Muscle of leg (tissue), 11 donors: ENCODE measurements around the gene ANXA6. TPM values are rescaled to one million over a fixed set of nuclear protein-coding genes. Genes with fewer than 3 reads are reported as not detected.

ENCODE experiments used
- DNase-seq: peaks from one replicate; pipeline ENCODE4 v3.0.0; 2013
- H3K27ac ChIP-seq: one replicate; pipeline ENCODE4 v1.5.1; 2013; ENCODE audit warnings: mild to moderate bottlenecking, low read length, control low read depth
- H3K27me3 ChIP-seq: one replicate; pipeline ENCODE4 v1.6.1; 2013; ENCODE audit warnings: low read length; ENCODE audit not compliant: control insufficient read depth, insufficient read depth
- H3K36me3 ChIP-seq: one replicate; pipeline ENCODE4 v1.6.1; 2013; ENCODE audit warnings: low read length; ENCODE audit not compliant: control insufficient read depth, insufficient read depth
- H3K4me1 ChIP-seq: one replicate; pipeline ENCODE4 v1.6.1; 2013; ENCODE audit warnings: low read length; ENCODE audit not compliant: control insufficient read depth, insufficient read depth
- H3K4me3 ChIP-seq: one replicate; pipeline ENCODE4 v1.5.1; 2013; ENCODE audit warnings: low read length, control low read depth
- H3K9me3 ChIP-seq: replicated peaks from 2 replicates; pipeline ENCODE4 v1.6.1; 2013; ENCODE audit warnings: low read depth, low read length; ENCODE audit not compliant: control insufficient read depth
- WGBS: methylation state at CpG from one replicate; pipeline ENCODE4 v1.1.5; 2013; ENCODE audit warnings: missing lambda C conversion rate; ENCODE audit not compliant: insufficient coverage; 5-methylcytosine and 5-hydroxymethylcytosine counted together
- polyA plus RNA-seq, 8 donors: library from polyadenylated mRNA; unstranded; fragments of 120-200 nt; gene quantifications; one replicate each; pipeline versions ENCODE4 v1.2.1 to v1.2.3, GENCODE V29; 2013; ENCODE audit warnings: inconsistent platforms in 1 of 8, low replicate concordance in 1 of 8; ENCODE audit not compliant: insufficient read length in 8 of 8, insufficient read depth in 1 of 8
- total RNA-seq: library from RNA; stranded (reverse); fragments of 120-200 nt; gene quantifications from one replicate; pipeline ENCODE4 v1.2.4, GENCODE V29; 2013

The ANXA6 gene
- total and polyA plus RNA-seq, 9 donors = 335 to 439 (median 391) TPM

- no peak for DNase-seq
- 52% methylated on average over 5 of the region's 6 CpGs for WGBS
- no peaks in the 10 kb centered on the region for H3K9me3 ChIP-seq
- no peaks in the 10 kb centered on the region for H3K27me3 ChIP-seq
- peaks cover 50% of the 10 kb centered on the region for H3K4me1 ChIP-seq
- peak overlapping the region; percentile 23 for H3K4me3 ChIP-seq
- no peaks in the 10 kb centered on the region for H3K36me3 ChIP-seq
- peak overlapping the region; percentile 73 for H3K27ac ChIP-seq
Observed at GRCh38 chr5:151086192-151086869, 71.2 kb downstream of the ANXA6 start.

GRCh38 chr5:151085517-151086041, 72.0 kb downstream of the ANXA6 start:
- H3K4me3 ChIP-seq = no peak overlapping the region
- H3K4me1 ChIP-seq = peaks cover 50% of the 10 kb centered on the region
- H3K27me3 ChIP-seq = no peaks in the 10 kb centered on the region
- peak; percentile 61 for DNase-seq
- H3K27ac ChIP-seq = peak overlapping the region; percentile 73
- 31% methylated on average over 7 of the region's 9 CpGs for WGBS
- H3K9me3 ChIP-seq = no peaks in the 10 kb centered on the region
- no peaks in the 10 kb centered on the region for H3K36me3 ChIP-seq

DNA sequence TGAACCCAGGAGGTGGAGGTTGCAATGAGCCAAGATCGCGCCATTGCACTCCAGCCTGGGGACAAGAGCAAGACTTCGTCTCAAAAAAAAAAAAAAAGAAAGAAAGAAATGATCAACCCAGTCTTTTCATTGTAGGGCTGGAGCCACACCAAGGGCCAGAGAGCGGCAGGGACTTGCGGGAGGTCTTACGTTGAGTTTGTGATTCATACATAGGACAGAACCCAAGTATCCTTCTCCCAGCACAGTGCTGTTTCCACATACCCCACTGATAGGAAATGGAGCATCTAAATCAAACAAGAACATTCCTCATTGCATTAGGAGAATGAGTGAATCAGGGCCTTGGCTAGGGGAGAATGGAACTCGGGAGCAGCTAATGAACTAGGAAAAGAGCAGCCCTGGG, 73.2 kb downstream of the ANXA6 start:
- Histone ChIP-seq H3K4me1 (peaks cover 56% of the 10 kb centered on the region), H3K27ac (peak overlapping the region; percentile 15), H3K36me3 (no peaks in the 10 kb centered on the region), H3K9me3 (no peaks in the 10 kb centered on the region), H3K4me3 (no peak overlapping the region), H3K27me3 (no peaks in the 10 kb centered on the region)
- no peak for DNase-seq
- WGBS = 100% methylated on average over 1 of the region's 7 CpGs

GRCh38 chr5:151083081-151083676, 74.4 kb downstream of the ANXA6 start:
- WGBS = no CpG with 5 or more reads among the region's 3 CpGs
- no peak overlapping the region for H3K4me3 ChIP-seq
- H3K4me1 ChIP-seq = peaks cover 56% of the 10 kb centered on the region
- H3K36me3 ChIP-seq = peaks cover 8% of the 10 kb centered on the region
- H3K9me3 ChIP-seq = no peaks in the 10 kb centered on the region
- no peaks in the 10 kb centered on the region for H3K27me3 ChIP-seq
- peak overlapping the region; percentile 99 for H3K27ac ChIP-seq
- peak; percentile 78 for DNase-seq

GRCh38 chr5:151082282-151082902, 75.2 kb downstream of the ANXA6 start:
- Histone ChIP-seq H3K4me1 (peaks cover 52% of the 10 kb centered on the region), H3K27me3 (no peaks in the 10 kb centered on the region), H3K4me3 (no peak overlapping the region), H3K36me3 (peaks cover 11% of the 10 kb centered on the region), H3K27ac (peak overlapping the region; percentile 99), H3K9me3 (no peaks in the 10 kb centered on the region)
- no peak for DNase-seq
- 51% methylated on average over 4 of the region's 6 CpGs for WGBS

- H3K4me1 ChIP-seq = peaks cover 45% of the 10 kb centered on the region
- 0% methylated on average over 1 of the region's 15 CpGs for WGBS
- peak; percentile 94 for DNase-seq
- no peaks in the 10 kb centered on the region for H3K9me3 ChIP-seq
- H3K27me3 ChIP-seq = no peaks in the 10 kb centered on the region
- H3K4me3 ChIP-seq = peak overlapping the region; percentile 79
- H3K36me3 ChIP-seq = peaks cover 11% of the 10 kb centered on the region
- peak overlapping the region; percentile 99 for H3K27ac ChIP-seq
Observed at GRCh38 chr5:151081431-151082281, 75.9 kb downstream of the ANXA6 start.

- peak within 1 kb of the TSS; percentile 99 for H3K27ac ChIP-seq
- under 1% methylated on average over 80 of the region's 86 CpGs for WGBS
- peaks cover 42% of the 10 kb centered on the region for H3K4me1 ChIP-seq
- peak within 1 kb of the TSS; percentile 79 for H3K4me3 ChIP-seq
- peak; percentile 96 for DNase-seq
- no peaks in the 10 kb centered on the region for H3K9me3 ChIP-seq
- peaks cover 11% of the 10 kb centered on the region for H3K36me3 ChIP-seq
- H3K27me3 ChIP-seq = no peaks in the 10 kb centered on the region
Observed at GRCh38 chr5:151080613-151081430, 76.8 kb downstream of the ANXA6 start, which contains the start of gene TNIP1. Gene TNIP1, minus strand, starts transcription at chr5:151081034. Its CDS starts 15,939 bp downstream, at chr5:151065095.

- peak overlapping the region; percentile 99 for H3K27ac ChIP-seq
- no peaks in the 10 kb centered on the region for H3K27me3 ChIP-seq
- WGBS = 0% methylated on average over 16 of the region's 21 CpGs
- H3K9me3 ChIP-seq = no peaks in the 10 kb centered on the region
- H3K36me3 ChIP-seq = peaks cover 11% of the 10 kb centered on the region
- H3K4me1 ChIP-seq = peaks cover 36% of the 10 kb centered on the region
- H3K4me3 ChIP-seq = peak overlapping the region; percentile 79
- DNase-seq = peak; percentile 60
Observed at GRCh38 chr5:151079838-151080612, 77.6 kb downstream of the ANXA6 start.
